HG02798 (cell line): ENCODE results near the gene CSNK2A1.
A peak's percentile ranks its signal among the peaks of the same experiment; 100 is the strongest.
"Not testable (repeated sequence)": the region's sequence is repeated elsewhere in the genome, so short reads cannot be mapped to it uniquely, and the experiment has no call there.

Experiments
- ATAC-seq: cut with Tn5 transposase; IDR thresholded peaks from one replicate; pipeline ENCODE4 v1.9.1; 2021; ENCODE audit warnings: mild to moderate bottlenecking; ENCODE audit not compliant: unreplicated experiment, poor library complexity

Gene CSNK2A1

DNA sequence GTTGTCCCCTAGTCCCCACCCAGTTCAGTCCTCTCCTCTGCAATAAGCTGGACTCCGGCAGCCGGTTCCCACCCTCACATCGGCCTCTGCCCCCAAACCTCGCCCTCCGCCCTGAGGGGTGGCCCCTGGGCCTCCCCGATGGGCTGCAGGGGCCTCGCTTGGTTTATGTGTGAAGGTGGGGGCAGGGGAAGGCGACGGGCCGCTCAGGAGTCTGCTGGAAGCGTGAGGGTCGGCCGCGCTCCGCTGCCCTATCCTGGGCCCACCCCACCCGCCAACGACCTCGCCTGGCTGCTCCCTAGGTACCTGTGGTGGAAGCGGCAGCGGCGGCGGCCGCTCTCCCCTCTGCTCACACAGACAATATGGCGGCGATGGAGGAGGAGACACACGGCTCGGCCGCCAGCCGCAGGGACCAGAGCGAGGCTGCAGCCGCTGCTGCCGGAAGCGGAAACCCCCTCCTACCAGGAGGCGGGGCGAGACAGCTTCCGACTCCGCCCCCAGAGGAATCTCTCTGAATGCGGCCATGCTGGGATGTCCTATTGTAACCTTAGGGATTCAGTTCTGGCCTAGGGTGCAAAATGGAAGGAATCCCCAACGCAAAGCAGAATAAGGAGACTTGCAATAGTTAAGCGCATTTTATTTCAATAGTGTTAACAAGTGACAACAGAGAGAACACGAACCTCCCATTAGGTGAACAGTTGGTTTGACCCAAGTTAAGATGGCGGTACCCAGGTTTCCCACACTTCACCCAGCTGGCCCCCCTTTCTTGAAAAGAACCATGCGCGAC lies at the start of gene CSNK2A1:
TSS of gene CSNK2A1 (minus strand) at position 422 of the 784 bp plus-strand sequence. CDS start 35,239 bp downstream, outside the sequence.
- peak; percentile 96 for ATAC-seq

DNA sequence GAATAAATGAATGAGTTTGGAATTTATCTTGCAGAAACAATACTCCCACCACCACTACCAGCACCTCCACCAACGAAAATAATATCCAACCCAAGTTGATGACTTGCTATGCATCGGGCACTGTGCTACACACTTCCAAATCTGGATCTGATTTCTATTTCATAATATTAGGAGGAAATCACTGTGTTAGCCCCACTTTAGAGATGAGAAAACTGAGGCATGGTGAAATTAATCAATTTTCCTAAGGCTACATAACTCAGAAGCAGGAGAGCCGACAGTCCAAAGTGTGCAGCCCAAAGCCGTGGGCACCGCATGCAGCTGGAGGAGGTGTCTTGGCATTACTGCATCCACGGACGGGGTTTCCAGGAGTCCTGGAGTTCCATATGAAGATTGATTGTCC lies 48.9 kb upstream of the CSNK2A1 start:
- no peak for ATAC-seq

DNA sequence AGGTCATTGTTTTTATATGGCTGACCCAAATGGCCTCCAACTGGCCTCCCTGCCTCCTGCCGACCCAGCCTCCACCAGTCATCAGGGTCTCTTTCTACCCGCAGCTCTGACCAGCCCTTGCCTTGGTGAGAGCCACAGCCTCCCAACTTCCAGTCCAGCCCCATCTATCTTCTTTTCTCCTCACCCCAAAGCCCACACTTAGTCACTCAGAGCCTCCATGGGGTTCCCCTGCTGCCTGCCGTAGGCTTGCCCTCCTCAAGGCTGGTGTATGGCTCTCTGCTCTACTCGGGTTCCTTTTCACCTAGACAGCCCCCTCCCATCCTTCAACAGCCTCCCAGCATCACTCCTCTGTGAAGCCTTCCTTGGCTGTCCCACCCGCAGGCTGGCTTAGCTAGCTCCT lies 48.4 kb upstream of the CSNK2A1 start:
- ATAC-seq = no peak

DNA sequence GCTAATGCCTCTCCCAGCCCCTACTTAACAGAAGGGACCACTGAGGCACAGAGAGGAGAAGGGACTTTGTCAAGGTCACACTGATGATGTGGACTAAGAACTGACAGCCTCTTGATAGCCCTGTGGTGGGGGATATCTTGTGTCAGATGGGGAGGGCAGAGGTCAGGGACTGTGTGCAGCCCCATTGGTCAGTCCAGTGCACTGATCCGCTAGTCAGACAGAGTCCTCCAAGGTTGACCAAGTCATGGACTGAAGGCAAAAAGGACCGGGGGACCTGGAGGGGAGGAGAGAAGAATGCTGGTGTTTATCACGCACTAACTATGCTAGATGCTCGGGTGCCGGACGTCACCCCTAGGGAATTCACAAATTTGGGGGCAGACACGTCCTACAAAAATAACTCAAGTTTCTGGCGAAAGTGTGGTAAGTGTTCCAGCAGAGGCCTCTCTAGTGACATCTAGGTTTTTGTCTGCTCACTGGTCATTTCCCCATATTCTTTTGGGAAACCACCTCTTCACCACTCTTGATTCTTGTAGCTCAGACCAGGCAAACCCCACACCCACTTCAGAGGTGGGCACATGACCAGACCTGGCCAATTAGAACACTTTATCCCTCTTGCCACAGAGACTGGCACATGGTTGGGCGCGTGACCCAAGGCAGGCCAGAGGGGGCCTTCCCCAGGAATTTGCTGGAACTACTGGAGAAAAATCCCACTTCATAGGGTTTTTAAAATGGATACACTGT lies 45.5 kb upstream of the CSNK2A1 start:
- ATAC-seq = peak; percentile 86

- no peak for ATAC-seq
Observed at GRCh38 chr20:588476-588875, 44.9 kb upstream of the CSNK2A1 start.

GRCh38 chr20:584971-585301 lies 41.3 kb upstream of the CSNK2A1 start:
- no peak for ATAC-seq

GRCh38 chr20:584161-584970 lies 40.8 kb upstream of the CSNK2A1 start:
- ATAC-seq = no peak

DNA sequence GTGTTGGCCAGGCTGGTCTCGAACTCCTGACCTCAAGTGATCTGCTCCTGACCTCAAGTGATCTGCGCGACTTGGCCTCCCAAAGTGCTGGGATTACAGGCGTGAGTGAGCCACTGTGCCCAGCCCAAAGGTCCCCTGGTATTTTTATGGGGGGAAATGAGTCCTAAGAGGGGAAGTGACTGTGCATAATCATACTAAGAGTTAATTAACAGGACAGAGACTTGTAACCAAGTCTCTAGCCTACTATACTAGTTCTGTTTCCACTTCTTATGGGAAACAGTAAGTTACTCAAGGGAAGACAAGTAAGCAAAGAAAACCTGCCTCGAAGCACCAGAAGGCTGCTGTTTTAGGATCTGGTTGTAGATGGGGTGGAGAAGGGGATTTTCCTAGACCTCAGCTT lies 38.6 kb upstream of the CSNK2A1 start:
- no peak for ATAC-seq

- not testable (repeated sequence) for ATAC-seq
Observed at GRCh38 chr20:578940-579690, 35.5 kb upstream of the CSNK2A1 start.

GRCh38 chr20:577167-577791 lies 33.7 kb upstream of the CSNK2A1 start:
- ATAC-seq = no peak

DNA sequence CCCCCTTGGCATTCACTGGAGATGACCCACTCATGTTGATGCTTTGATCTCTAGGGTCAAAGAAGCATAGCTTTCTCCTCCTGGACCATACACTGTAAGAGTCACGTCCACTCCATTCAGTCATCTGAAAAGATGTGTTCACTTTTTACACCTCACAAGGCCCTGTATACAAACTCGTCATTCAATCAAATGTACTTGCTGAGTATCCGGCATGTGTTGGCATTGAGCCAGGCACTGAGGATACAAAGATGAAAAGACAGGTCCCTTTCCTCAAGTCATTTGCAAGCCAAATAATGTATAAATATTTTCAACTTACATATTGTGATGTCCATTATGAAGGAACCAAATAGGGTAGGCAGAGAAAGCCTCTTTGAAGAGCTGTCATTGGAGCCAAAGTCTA lies 32.6 kb upstream of the CSNK2A1 start:
- no peak for ATAC-seq

DNA sequence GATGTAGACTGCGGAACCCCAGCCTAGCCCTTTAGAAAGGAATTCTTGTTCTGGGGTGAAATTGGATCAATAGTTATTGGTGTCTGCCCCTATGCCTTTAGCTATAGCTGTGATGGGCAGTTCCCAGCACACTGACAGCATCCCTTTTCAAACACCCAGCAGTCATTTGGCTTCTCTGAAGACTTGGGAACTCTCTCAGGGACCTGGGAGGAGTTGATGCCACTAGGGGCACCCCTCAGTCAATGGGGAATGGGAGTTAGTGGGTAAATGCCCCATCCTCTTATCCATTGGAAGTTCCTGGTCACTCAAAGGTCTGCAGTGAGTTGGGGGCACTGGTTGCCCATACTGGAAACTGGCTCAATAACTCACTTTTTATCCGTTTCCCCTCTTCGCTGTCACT lies 31.6 kb upstream of the CSNK2A1 start:
- ATAC-seq = no peak

DNA sequence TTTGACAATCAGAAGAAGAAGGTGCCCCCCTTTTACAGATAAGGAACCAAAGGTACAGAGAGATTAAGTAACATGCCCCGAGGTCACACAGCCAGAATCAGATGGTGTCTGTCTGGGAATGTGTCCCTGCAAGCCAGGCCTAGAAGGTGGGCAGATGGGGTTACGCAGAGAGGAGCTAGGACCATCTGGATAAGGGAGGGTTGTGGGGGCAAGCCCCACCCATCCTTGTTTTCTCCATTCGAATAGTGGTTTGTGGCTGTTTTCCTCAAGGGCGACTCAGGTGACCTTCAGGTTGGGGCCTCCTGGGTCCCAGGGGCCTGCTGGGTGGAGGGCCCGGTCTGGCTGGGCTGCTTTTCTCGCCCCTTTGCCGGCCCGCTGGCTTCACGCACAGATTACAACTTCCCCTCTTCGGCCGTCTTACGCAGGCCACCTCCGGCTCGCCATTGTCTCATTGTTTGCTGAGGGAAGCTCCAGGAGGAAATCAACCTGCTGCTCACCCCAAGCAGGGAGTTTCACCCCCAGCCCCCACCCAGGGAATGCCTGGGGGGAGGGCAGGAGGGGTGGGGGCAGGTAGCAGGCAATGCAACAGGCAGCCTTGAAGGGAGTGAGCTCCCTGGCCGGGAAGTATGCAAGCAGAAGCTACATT lies 30.8 kb upstream of the CSNK2A1 start:
- ATAC-seq = no peak

GRCh38 chr20:573414-574296 lies 30.1 kb upstream of the CSNK2A1 start:
- ATAC-seq = no peak

DNA sequence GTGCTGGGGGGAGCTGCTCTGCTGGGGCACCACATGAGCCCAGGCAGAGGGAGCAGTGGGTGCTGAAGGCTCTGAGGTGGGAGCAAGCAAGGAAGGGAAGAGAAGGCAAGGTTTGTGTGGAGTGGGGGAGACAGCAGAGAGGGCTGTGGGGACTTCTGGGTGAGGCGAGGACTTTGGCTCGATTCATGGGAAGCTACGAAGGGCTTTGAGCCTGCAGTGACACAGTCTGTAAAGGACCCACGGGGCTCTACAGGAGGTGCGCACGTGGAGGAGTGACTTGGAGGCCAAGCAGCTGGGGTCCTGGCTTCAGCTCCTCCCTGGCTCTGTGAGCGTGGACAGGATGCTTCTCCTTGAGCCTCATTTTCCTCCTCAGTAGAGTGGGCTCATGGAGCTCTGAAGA lies 29.1 kb upstream of the CSNK2A1 start:
- ATAC-seq = no peak

DNA sequence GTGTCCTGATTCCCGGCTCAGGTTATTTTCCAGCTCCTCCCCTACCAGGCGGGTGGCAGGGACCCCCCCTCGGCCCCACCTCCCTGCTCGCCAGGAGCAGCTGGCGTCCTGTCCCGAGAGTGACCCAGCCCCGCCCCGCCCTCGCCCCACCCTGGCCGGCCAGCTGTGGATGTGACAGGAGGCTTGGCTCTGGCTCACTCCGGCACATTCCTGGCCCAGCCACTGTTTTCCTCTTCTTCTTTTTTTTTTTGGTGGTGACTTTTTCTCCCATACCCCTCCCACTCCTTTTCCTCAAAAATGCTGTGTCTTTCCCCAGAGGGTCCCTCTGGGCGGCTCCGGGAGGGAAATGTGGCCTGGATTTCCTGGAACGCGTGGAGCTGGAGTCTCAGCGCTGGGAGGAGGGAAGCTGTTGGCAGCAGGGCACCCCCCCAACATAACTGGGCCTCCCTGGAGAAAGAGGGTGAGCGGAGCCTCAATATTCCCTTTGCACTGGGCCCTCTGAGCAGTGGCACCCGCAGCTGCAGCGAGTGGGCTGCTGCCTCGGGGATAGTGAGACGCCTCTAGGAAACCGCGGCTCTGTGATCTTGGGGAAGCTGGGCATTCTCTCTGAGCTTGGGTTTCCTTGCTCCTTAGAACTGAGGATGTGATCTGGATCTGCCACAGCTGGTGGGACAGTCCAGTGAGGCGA lies 28.3 kb upstream of the CSNK2A1 start:
- ATAC-seq = no peak

DNA sequence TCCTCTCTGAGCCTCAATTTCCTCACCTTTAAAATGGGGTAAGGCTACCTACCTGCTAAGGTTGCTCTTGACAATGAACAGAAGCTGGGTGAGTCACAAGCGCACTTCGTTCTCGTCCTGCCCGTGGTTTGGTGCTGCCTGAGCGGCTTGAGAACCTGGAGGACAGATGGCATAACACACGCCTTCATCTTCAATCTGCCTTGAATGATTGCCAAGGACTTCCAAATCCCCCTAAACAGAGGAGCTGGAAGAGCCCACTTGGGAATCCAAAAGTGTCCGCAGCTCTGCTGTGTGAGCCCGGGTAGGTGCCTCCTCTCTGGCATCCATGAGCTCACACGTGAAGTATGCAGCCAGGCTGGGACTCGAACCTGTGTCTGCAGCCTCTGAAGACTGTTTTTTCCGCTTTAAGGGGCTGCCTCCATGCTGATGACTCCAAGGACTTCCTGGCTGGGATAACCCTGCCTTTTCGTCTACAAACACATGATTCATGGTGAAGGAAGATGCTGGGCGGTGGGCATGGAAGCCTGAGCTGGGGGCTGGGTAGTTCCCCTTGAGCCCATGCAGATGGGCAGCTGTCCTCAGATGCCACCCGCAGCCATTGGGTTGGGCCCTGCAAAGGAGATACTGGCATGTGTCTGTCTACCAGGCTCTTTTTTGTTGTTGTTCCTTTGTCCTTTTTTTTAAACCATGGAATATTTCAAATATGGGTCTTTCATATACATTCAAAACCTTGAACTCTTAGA lies 25.3 kb upstream of the CSNK2A1 start:
- no peak for ATAC-seq
